ENCODE results near the gene CPT1C. TPM values are rescaled to one million over a fixed set of nuclear protein-coding genes. Genes with fewer than 3 reads are reported as not detected.

The CPT1C gene
- total and polyA plus RNA-seq, 2 donors (not counting 3 experiments of a cell fraction or from before 2014, with no cell fraction given): 45.7 to 80.8 TPM

- no peaks in the 10 kb centered on the region for H4K20me1 ChIP-seq (replicated peaks; ENCODE audit: control insufficient read depth, extremely low read depth, insufficient read depth, low read length)
- H2AFZ ChIP-seq (ENCODE audit: low read depth, low read length): no peak overlapping the region
- peaks cover 47% of the 10 kb centered on the region for H3K79me2 ChIP-seq (ENCODE audit: control insufficient read depth, insufficient read depth, low read length)
- BruUV-seq (replicated peaks): no TSS peak
- H3K4me1 ChIP-seq (ENCODE audit: control insufficient read depth, extremely low read depth, insufficient read depth, low read length): peaks cover 21% of the 10 kb centered on the region
- ChIA-PET POLR2A (no interaction called here), CTCF (interaction anchor here (1.3 to 1.6 kb wide), 2 partner anchors 18 to 179 kb away, joined by 6 read pairs; no protein-coding TSS in a partner anchor)
- H3K27ac ChIP-seq (ENCODE audit: insufficient read depth, low read depth, low read length): no peak overlapping the region
- dilution Hi-C loops (cut with MboI; ENCODE audit: extremely low pct_ligation_motif_present, low sequenced_read_pairs): no loop called here
- no peaks in the 10 kb centered on the region for H3K27me3 ChIP-seq (ENCODE audit: control insufficient read depth in 2 of 2, insufficient read depth in 2 of 2, low read length in 2 of 2)
- no peak overlapping the region for H3K9ac ChIP-seq (replicated peaks; ENCODE audit: extremely low read depth, insufficient read depth, low read length)
- peaks cover 8 to 29% of the 10 kb centered on the region in 2 experiments for H3K36me3 ChIP-seq (ENCODE audit: control insufficient read depth in 2 of 2, extremely low read depth in 1 of 2, insufficient read depth in 2 of 2, low read length in 2 of 2)
- no peaks in the 10 kb centered on the region for H3K9me3 ChIP-seq (replicated peaks; ENCODE audit: control insufficient read depth, insufficient read depth, low read length)
- FAIRE-seq: no peak
- H3K9me1 ChIP-seq (replicated peaks; ENCODE audit: control insufficient read depth, extremely low read depth, insufficient read depth, low read length): no peaks in the 10 kb centered on the region
- intact Hi-C loops (cut with micrococcal nuclease): no loop called here
- H3K4me2 ChIP-seq (ENCODE audit: insufficient read depth, low read length): no peak overlapping the region
- no peak for TF ChIP-seq MYC (IDR thresholded peaks at IDR 0.05; ENCODE audit: low read depth, low read length)
- TF ChIP-seq GATA2 (IDR thresholded peaks at IDR 0.05; ENCODE audit: insufficient read depth, insufficient read length, low read depth, low read length): no peak
- no peak for TF ChIP-seq POLR2A (IDR thresholded peaks at IDR 0.05; ENCODE audit: low read depth, low read length)
- no peak for TF ChIP-seq CTCF (IDR thresholded peaks at IDR 0.05; ENCODE audit: extremely low read depth in 1 of 2, insufficient read depth in 1 of 2, low read depth in 1 of 2, low read length in 2 of 2)
- TF ChIP-seq FOS (IDR thresholded peaks at IDR 0.05; ENCODE audit: borderline replicate concordance, insufficient read depth, low read length): no peak
- no peak for TF ChIP-seq EZH2 (IDR thresholded peaks at IDR 0.05; ENCODE audit: borderline replicate concordance, low read depth, low read length, severe bottlenecking)
- no peak for TF ChIP-seq POLR2AphosphoS5 (IDR thresholded peaks at IDR 0.05; ENCODE audit: insufficient read depth, low read depth, low read length)
- no peak for TF ChIP-seq JUN (IDR thresholded peaks at IDR 0.05; ENCODE audit: borderline replicate concordance, insufficient read depth, insufficient read length, low read depth)
- TF ChIP-seq MAX (IDR thresholded peaks at IDR 0.05; ENCODE audit: insufficient read depth, insufficient read length): no peak
- H3K4me3 ChIP-seq (replicated peaks in 1 of 3; ENCODE audit: insufficient read depth in 1 of 3, low read depth in 1 of 3, low read length in 3 of 3): no peak overlapping the region
- DNase-seq (ENCODE audit: low read depth, low spot score): no peak
Measured at GRCh38 chr19:49681830-49682229, 9.1 kb upstream of the CPT1C start.
